Astrocyte of the spinal cord (primary cell): ENCODE data around the gene PSD4.

ENCODE experiments used
- DNase-seq: peaks from one replicate; pipeline ENCODE4 v3.0.0; 2011; ENCODE audit warnings: low read depth, low spot score
- H3K4me3 ChIP-seq: 2 replicates; pipeline ENCODE4 v1.5.1; 2011; ENCODE audit warnings: low read depth, mild to moderate bottlenecking, low read length, moderate library complexity
- CTCF ChIP-seq: IDR thresholded peaks from 2 replicates; pipeline ENCODE4 v1.5.1; 2012; ENCODE audit warnings: low read depth, mild to moderate bottlenecking, low read length, inconsistent platforms
- in situ Hi-C: cut with HindIII; loops from 2 replicates; pipeline ENCODE4 v1.10.0; 2017; ENCODE audit warnings: low sequenced_read_pairs

Gene PSD4

GRCh38 chr2:113196839-113197238 is 23.1 kb downstream of the PSD4 start:
- no peak for TF ChIP-seq CTCF
- in situ Hi-C loops: no loop called here
- DNase-seq: no peak

GRCh38 chr2:113197347-113198047 is 23.7 kb downstream of the PSD4 start:
- H3K4me3 ChIP-seq: no peak overlapping the region
- in situ Hi-C loops: no loop called here
- DNase-seq: no peak
- no peak for TF ChIP-seq CTCF

More at GRCh38 chr2:113196839-113197238, 23.1 kb downstream of the PSD4 start:
- no peak overlapping the region for H3K4me3 ChIP-seq

- in situ Hi-C loops: no loop called here
- DNase-seq: no peak
- H3K4me3 ChIP-seq: peak overlapping the region; percentile 60
- no peak for TF ChIP-seq CTCF
Measured at GRCh38 chr2:113198048-113198789, 24.4 kb downstream of the PSD4 start.

- TF ChIP-seq CTCF: peak; percentile 74
- H3K4me3 ChIP-seq: peak overlapping the region; percentile 60
- in situ Hi-C loops: no loop called here
- peak; percentile 67 for DNase-seq
Measured at GRCh38 chr2:113198790-113199612, 25.2 kb downstream of the PSD4 start.

GRCh38 chr2:113200236-113200635 is 26.5 kb downstream of the PSD4 start:
- DNase-seq: no peak
- TF ChIP-seq CTCF: peak; percentile 14
- in situ Hi-C loops: no loop called here
- H3K4me3 ChIP-seq: no peak overlapping the region

GRCh38 chr2:113200736-113201490 is 27.1 kb downstream of the PSD4 start:
- no peak overlapping the region for H3K4me3 ChIP-seq
- no peak for DNase-seq
- TF ChIP-seq CTCF: no peak
- in situ Hi-C loops: no loop called here
